ENCODE data around the gene CLCN2. TPM values are rescaled to one million over a fixed set of nuclear protein-coding genes. Genes with fewer than 3 reads are reported as not detected.

CLCN2 gene
- total and polyA plus RNA-seq, 2 donors (not counting 1 experiment from before 2014, with no cell fraction given): 0.93 to 3.1 TPM

- no peaks in the 10 kb centered on the region for H3K27me3 ChIP-seq (ENCODE audit: control insufficient read depth, insufficient read depth, low read length)
- peaks cover 2% of the 10 kb centered on the region for H3K36me3 ChIP-seq (ENCODE audit: control insufficient read depth, insufficient read depth, low read length)
- H3K79me2 ChIP-seq (ENCODE audit: control insufficient read depth, insufficient read depth, low read length): peaks cover 11% of the 10 kb centered on the region
- H3K4me3 ChIP-seq (replicated peaks in 1 of 4; ENCODE audit: control extremely low read depth in 1 of 4, insufficient read depth in 1 of 4, low read depth in 3 of 4, low read length in 4 of 4): no peak overlapping the region
- no peak for DNase-seq (ENCODE audit: low read depth in 2 of 2)
- TF ChIP-seq EZH2 (IDR thresholded peaks at IDR 0.05; ENCODE audit: low read length, missing control alignments): no peak
- TF ChIP-seq CTCF (conservative IDR thresholded peaks at IDR 0.05 in 1 of 2, IDR thresholded peaks at IDR 0.05 in 1 of 2; ENCODE audit: low read depth in 1 of 2, low read length in 2 of 2): no peak
- H4K20me1 ChIP-seq (ENCODE audit: control insufficient read depth, extremely low read depth, insufficient read depth, low read length): no peaks in the 10 kb centered on the region
- H3K4me1 ChIP-seq (ENCODE audit: control insufficient read depth, extremely low read depth, insufficient read depth, low read length): peaks cover 6% of the 10 kb centered on the region
- no peak overlapping the region for H3K9ac ChIP-seq (ENCODE audit: insufficient read depth, low read length)
- H2AFZ ChIP-seq (ENCODE audit: low read length): no peak overlapping the region
- H3K9me3 ChIP-seq (ENCODE audit: control insufficient read depth, insufficient read depth, low read depth, low read length): no peaks in the 10 kb centered on the region
- H3K4me2 ChIP-seq (ENCODE audit: extremely low read depth, insufficient read depth, low read length): no peak overlapping the region
- no peak overlapping the region for H3K27ac ChIP-seq (ENCODE audit: insufficient read depth, low read length)
These were observed 1.8 kb downstream of the CLCN2 start for GRCh38 chr3:184359610-184360009.

- TF ChIP-seq EZH2 (IDR thresholded peaks at IDR 0.05; ENCODE audit: low read length, missing control alignments) (no peak), CTCF (conservative IDR thresholded peaks at IDR 0.05 in 1 of 2, IDR thresholded peaks at IDR 0.05 in 1 of 2; ENCODE audit: low read depth in 1 of 2, low read length in 2 of 2) (no peak)
- H3K9ac ChIP-seq (ENCODE audit: insufficient read depth, low read length): no peak overlapping the region
- no peak overlapping the region for H3K4me2 ChIP-seq (ENCODE audit: extremely low read depth, insufficient read depth, low read length)
- no peak overlapping the region for H2AFZ ChIP-seq (ENCODE audit: low read length)
- H3K36me3 ChIP-seq (ENCODE audit: control insufficient read depth, insufficient read depth, low read length): peaks cover 2% of the 10 kb centered on the region
- H3K9me3 ChIP-seq (ENCODE audit: control insufficient read depth, insufficient read depth, low read depth, low read length): no peaks in the 10 kb centered on the region
- no peak overlapping the region for H3K27ac ChIP-seq (ENCODE audit: insufficient read depth, low read length)
- no peaks in the 10 kb centered on the region for H4K20me1 ChIP-seq (ENCODE audit: control insufficient read depth, extremely low read depth, insufficient read depth, low read length)
- peaks cover 6% of the 10 kb centered on the region for H3K4me1 ChIP-seq (ENCODE audit: control insufficient read depth, extremely low read depth, insufficient read depth, low read length)
- DNase-seq (ENCODE audit: low read depth in 2 of 2): no peak
- no peak overlapping the region for H3K4me3 ChIP-seq (replicated peaks in 1 of 4; ENCODE audit: control extremely low read depth in 1 of 4, insufficient read depth in 1 of 4, low read depth in 3 of 4, low read length in 4 of 4)
- no peaks in the 10 kb centered on the region for H3K27me3 ChIP-seq (ENCODE audit: control insufficient read depth, insufficient read depth, low read length)
- H3K79me2 ChIP-seq (ENCODE audit: control insufficient read depth, insufficient read depth, low read length): peaks cover 8% of the 10 kb centered on the region
These were observed 2.5 kb downstream of the CLCN2 start for GRCh38 chr3:184358921-184359350.

- peaks cover 2% of the 10 kb centered on the region for H3K36me3 ChIP-seq (ENCODE audit: control insufficient read depth, insufficient read depth, low read length)
- H3K4me1 ChIP-seq (ENCODE audit: control insufficient read depth, extremely low read depth, insufficient read depth, low read length): peaks cover 6% of the 10 kb centered on the region
- DNase-seq (ENCODE audit: low read depth in 2 of 2): no peak
- H4K20me1 ChIP-seq (ENCODE audit: control insufficient read depth, extremely low read depth, insufficient read depth, low read length): no peaks in the 10 kb centered on the region
- no peak overlapping the region for H3K4me3 ChIP-seq (replicated peaks in 1 of 4; ENCODE audit: control extremely low read depth in 1 of 4, insufficient read depth in 1 of 4, low read depth in 3 of 4, low read length in 4 of 4)
- H2AFZ ChIP-seq (ENCODE audit: low read length): no peak overlapping the region
- H3K4me2 ChIP-seq (ENCODE audit: extremely low read depth, insufficient read depth, low read length): no peak overlapping the region
- H3K9me3 ChIP-seq (ENCODE audit: control insufficient read depth, insufficient read depth, low read depth, low read length): no peaks in the 10 kb centered on the region
- no peaks in the 10 kb centered on the region for H3K27me3 ChIP-seq (ENCODE audit: control insufficient read depth, insufficient read depth, low read length)
- H3K27ac ChIP-seq (ENCODE audit: insufficient read depth, low read length): no peak overlapping the region
- no peak for TF ChIP-seq EZH2 (IDR thresholded peaks at IDR 0.05; ENCODE audit: low read length, missing control alignments)
- TF ChIP-seq CTCF (conservative IDR thresholded peaks at IDR 0.05 in 1 of 2, IDR thresholded peaks at IDR 0.05 in 1 of 2; ENCODE audit: low read depth in 1 of 2, low read length in 2 of 2): no peak
- no peak overlapping the region for H3K9ac ChIP-seq (ENCODE audit: insufficient read depth, low read length)
- H3K79me2 ChIP-seq (ENCODE audit: control insufficient read depth, insufficient read depth, low read length): peaks cover 3% of the 10 kb centered on the region
These were observed 3.2 kb downstream of the CLCN2 start for GRCh38 chr3:184358124-184358767.

All from fibroblast of lung (primary cell).